ENCODE measurements around the gene FGF22.

Gene FGF22

DNA sequence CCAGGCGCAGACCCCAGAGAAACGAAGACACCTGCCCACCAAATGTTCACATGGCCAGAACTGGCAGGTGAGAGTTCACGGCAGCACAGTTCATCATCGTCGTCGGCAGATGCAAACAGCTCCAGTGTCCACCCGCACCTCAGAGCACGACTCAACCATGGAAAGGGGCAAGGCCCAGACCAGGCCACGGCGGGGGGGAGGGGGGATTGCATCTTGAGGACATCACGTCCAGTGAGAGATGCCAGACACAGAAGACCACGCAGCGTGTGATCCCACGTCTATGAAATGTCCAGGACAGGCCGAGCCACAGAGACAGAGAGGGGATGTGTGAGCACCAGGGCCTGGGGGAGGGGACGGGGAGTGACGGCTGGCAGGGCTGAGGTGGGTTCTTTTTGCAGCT is 16.0 kb downstream of the FGF22 start:
- no peak overlapping the region for H3K4me3 ChIP-seq

DNA sequence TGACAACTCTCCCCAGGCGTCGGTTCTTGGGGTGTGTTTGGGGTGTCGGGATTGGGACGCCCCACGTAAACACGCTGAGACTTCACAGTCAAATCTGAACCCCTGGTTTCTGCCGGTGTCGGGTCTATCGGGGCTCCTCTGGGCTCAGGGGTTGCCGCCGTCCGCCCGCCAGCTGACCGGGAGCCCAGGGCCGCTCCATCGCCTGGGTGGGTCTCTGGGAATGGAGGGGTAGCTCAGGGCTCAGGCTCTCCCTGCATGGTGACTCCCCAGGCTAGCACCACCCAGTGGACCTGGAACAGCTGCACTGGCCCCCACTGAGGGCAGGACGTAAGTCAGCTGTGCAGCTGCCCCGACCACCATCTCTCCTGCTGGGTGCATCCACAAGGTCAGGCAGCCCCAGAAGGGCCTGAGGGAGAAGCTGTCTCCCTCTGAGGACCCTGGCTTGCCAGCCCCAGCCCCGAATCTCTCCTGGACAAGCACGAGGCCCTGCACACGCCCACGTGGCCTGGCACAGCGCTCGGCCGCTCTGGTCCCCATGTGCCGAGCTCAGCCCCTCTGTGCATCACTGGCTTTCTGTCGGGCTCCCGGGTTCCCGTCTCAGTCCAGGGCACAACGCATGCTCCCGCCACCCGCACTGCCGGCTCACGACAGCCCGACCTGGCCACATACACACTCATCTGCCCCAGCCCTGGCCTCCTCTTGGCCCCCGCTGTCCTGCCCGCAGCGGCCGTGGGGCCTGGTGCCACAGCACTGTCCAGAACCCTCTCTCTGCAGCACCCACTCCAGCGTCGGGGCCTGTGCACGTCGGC is 17.3 kb downstream of the FGF22 start:
- no peak overlapping the region for H3K27ac ChIP-seq
- H3K9ac ChIP-seq (ENCODE audit: insufficient read length): no peak overlapping the region
- DNase-seq (ENCODE audit: low read depth, low spot score): no peak
- H3K4me3 ChIP-seq: no peak overlapping the region
- no peak for TF ChIP-seq POLR2AphosphoS5 (IDR thresholded peaks at IDR 0.05; ENCODE audit: borderline replicate concordance, low read depth, low read length)
- TF ChIP-seq FOXP2 (optimal IDR thresholded peaks at IDR 0.05; ENCODE audit: control extremely low read depth, extremely low read length, insufficient read depth): no peak
- TF ChIP-seq EZH2 (IDR thresholded peaks at IDR 0.05): no peak
- peaks cover 16% of the 10 kb centered on the region; the same call in 1 of the 2 replicates for H3K36me3 ChIP-seq (ENCODE audit: insufficient read depth, low read length)
- no peaks in the 10 kb centered on the region for H3K9me3 ChIP-seq (ENCODE audit: low read depth, low read length)

More for the DNA sequence above, 16.0 kb downstream of the FGF22 start:
- no peak for DNase-seq (ENCODE audit: low read depth, low spot score)
- Histone ChIP-seq H3K9ac (ENCODE audit: insufficient read length) (no peak overlapping the region), H3K36me3 (ENCODE audit: insufficient read depth, low read length) (peaks cover 20% of the 10 kb centered on the region; the same call in 1 of the 2 replicates), H3K27ac (no peak overlapping the region), H3K9me3 (ENCODE audit: low read depth, low read length) (no peaks in the 10 kb centered on the region)
- TF ChIP-seq EZH2 (IDR thresholded peaks at IDR 0.05): no peak
- no peak for TF ChIP-seq POLR2AphosphoS5 (IDR thresholded peaks at IDR 0.05; ENCODE audit: borderline replicate concordance, low read depth, low read length)
- no peak for TF ChIP-seq FOXP2 (optimal IDR thresholded peaks at IDR 0.05; ENCODE audit: control extremely low read depth, extremely low read length, insufficient read depth)

DNA sequence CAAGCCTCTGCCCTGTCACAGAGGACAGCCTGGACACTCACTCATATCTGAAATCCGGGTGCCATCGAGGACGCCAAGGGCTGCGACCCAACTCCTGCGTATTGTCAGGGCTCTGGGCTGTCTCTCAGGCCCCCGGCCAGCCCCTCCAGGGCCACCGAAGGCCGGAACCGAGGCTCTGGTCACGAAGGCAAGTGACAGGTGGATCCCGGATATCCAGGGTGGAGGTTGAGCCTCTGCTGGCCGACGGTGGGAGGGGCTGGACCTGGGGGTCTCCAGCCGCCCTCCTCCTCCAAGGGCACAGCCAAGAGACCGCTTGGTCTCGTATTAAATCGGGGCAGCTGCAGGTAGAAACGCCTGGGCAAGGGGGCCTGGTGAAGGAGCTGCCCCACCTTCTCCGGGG is 17.9 kb downstream of the FGF22 start:
- no peak for DNase-seq (ENCODE audit: low read depth, low spot score)
- H3K4me3 ChIP-seq: no peak overlapping the region
- no peak overlapping the region for H3K27ac ChIP-seq
- no peak overlapping the region for H3K9ac ChIP-seq (ENCODE audit: insufficient read length)
- H3K9me3 ChIP-seq (ENCODE audit: low read depth, low read length): no peaks in the 10 kb centered on the region
- H3K36me3 ChIP-seq (ENCODE audit: insufficient read depth, low read length): peaks cover 11% of the 10 kb centered on the region; the same call in 1 of the 2 replicates
- no peak for TF ChIP-seq POLR2AphosphoS5 (IDR thresholded peaks at IDR 0.05; ENCODE audit: borderline replicate concordance, low read depth, low read length)
- TF ChIP-seq EZH2 (IDR thresholded peaks at IDR 0.05): no peak
- no peak for TF ChIP-seq FOXP2 (optimal IDR thresholded peaks at IDR 0.05; ENCODE audit: control extremely low read depth, extremely low read length, insufficient read depth)

DNA sequence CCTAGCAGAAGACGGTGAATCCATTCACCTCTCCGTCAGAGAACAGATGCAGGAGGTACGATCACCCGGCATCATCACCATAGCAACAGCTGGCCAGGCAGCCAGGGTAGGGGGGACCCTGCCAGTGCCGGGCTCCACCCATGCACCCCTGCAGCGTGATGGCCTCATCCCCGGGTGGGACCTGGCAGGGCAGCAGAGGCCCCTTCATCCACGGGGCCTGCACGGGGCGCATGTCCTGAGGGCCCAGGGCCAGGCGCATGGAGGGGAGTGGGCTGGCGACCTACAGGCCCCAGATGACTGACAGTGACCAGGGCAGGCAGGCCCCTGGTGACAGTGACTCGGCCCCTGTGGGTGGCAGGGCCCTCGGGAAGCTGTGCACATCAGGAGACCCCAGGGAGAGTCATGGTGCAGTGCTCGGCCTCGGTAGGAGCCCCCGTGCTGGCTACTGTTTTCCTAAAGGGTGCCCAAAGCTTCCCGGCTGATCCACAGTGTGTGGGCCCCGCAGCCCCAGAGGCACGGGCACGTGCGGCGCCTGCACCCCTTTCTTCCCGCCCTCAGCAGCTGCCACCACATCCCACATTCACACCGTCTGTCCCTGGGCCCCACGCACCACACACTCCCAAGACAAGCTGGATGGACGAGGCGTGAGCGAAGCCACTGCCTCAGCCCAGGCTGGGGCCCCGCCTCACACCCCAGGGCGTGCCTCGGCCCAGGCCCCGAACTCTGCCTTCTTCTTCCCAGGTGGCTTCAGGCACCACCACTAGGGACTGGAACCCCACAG is 18.6 kb downstream of the FGF22 start:
- TF ChIP-seq EZH2 (IDR thresholded peaks at IDR 0.05) (no peak), FOXP2 (optimal IDR thresholded peaks at IDR 0.05; ENCODE audit: control extremely low read depth, extremely low read length, insufficient read depth) (no peak), POLR2AphosphoS5 (IDR thresholded peaks at IDR 0.05; ENCODE audit: borderline replicate concordance, low read depth, low read length) (no peak)
- no peaks in the 10 kb centered on the region for H3K9me3 ChIP-seq (ENCODE audit: low read depth, low read length)
- no peak for DNase-seq (ENCODE audit: low read depth, low spot score)
- H3K36me3 ChIP-seq (ENCODE audit: insufficient read depth, low read length): peaks cover 8% of the 10 kb centered on the region; the same call in 1 of the 2 replicates
- H3K4me3 ChIP-seq: no peak overlapping the region
- no peak overlapping the region for H3K9ac ChIP-seq (ENCODE audit: insufficient read length)
- no peak overlapping the region for H3K27ac ChIP-seq

DNA sequence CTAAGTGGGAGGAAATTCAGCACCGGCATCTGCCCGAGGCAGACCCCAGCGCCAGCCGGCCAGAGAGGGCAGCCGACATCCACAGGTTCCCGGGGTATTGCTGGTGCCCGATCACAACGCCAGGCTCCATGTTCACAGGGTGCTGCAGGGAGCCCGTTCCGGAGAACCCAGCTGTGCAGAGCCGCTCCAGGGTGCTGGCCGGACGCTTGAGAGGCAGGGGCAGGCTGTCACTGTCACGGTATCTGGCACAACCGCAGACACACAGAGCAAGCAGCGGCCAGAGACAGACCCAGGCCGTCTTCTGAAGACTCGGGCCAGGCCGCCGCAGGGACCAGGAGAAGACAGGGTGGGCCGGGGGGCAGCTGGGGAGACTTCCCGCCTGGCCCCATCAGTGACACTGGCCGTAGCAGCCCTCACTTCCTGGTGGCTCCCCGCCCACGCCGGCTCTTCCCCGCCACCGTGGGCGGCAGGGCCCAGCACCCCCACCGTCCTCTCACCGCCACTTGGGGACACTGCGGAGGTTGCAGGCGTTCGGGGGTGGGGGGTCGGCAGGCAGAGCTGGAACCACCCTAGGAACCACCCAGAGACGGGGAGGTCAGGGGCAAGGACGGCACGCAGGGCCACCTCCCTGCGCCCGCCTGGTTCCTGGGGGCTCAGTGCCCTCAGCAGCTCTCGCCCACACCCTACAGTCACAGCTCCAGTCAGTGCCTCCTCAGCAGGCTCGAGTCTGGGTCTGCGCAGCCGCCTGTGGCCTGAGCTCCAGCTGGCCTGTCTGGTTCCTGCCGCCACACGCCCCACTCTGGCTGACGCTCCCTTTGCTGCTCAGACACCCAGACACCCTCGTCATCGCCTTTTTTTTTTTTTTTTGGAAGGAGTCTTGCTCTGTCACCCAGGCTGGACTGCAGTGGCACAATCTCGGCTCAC is 19.5 kb downstream of the FGF22 start:
- Histone ChIP-seq H3K27ac (no peak overlapping the region), H3K9me3 (ENCODE audit: low read depth, low read length) (no peaks in the 10 kb centered on the region), H3K9ac (ENCODE audit: insufficient read length) (no peak overlapping the region), H3K36me3 (ENCODE audit: insufficient read depth, low read length) (no peaks in the 10 kb centered on the region; the same call in 1 of the 2 replicates), H3K4me3 (no peak overlapping the region)
- DNase-seq (ENCODE audit: low read depth, low spot score): no peak
- TF ChIP-seq EZH2 (IDR thresholded peaks at IDR 0.05) (no peak), POLR2AphosphoS5 (IDR thresholded peaks at IDR 0.05; ENCODE audit: borderline replicate concordance, low read depth, low read length) (no peak), FOXP2 (optimal IDR thresholded peaks at IDR 0.05; ENCODE audit: control extremely low read depth, extremely low read length, insufficient read depth) (no peak)

DNA sequence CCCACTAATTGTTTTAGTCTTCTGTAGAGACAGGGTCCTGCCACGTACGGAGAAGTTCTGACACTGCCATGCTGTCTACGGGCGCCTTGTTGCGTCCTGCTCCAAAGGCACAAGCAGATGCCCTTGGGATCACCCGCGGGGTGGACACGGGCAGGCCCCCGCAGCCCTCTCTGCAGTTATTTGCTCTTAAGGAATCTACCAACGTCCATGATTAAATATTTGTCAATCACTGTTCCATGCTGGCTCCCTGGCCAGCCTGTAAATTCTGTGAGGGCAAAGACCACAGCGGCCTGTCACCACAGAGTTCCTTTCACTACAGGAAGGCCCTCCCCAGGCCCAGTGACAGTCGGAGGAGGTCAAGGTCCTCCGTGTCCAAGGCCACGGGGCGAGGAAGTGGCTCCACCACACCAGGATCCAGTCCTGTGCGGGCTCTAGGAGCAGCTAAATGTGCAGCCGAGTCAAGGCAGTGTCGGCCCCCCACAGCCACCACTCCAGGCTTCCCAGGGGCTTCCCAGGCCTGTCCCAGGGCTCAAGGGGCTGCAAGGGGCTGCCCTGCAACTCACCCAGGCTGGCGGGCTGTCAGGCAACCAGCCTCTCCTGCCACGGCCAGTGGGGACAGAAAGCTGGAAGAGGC is 21.2 kb downstream of the FGF22 start:
- H3K9ac ChIP-seq (ENCODE audit: insufficient read length): peak overlapping the region; percentile 98
- H3K36me3 ChIP-seq (ENCODE audit: insufficient read depth, low read length): no peaks in the 10 kb centered on the region; the same call in 1 of the 2 replicates
- peak overlapping the region; percentile 93 for H3K4me3 ChIP-seq
- peak overlapping the region; percentile 53; the same call in 1 of the 2 replicates for H3K27ac ChIP-seq
- DNase-seq (ENCODE audit: low read depth, low spot score): no peak
- H3K9me3 ChIP-seq (ENCODE audit: low read depth, low read length): no peaks in the 10 kb centered on the region
- TF ChIP-seq POLR2AphosphoS5 (IDR thresholded peaks at IDR 0.05; ENCODE audit: borderline replicate concordance, low read depth, low read length) (no peak), FOXP2 (optimal IDR thresholded peaks at IDR 0.05; ENCODE audit: control extremely low read depth, extremely low read length, insufficient read depth) (no peak), EZH2 (IDR thresholded peaks at IDR 0.05) (no peak)

DNA sequence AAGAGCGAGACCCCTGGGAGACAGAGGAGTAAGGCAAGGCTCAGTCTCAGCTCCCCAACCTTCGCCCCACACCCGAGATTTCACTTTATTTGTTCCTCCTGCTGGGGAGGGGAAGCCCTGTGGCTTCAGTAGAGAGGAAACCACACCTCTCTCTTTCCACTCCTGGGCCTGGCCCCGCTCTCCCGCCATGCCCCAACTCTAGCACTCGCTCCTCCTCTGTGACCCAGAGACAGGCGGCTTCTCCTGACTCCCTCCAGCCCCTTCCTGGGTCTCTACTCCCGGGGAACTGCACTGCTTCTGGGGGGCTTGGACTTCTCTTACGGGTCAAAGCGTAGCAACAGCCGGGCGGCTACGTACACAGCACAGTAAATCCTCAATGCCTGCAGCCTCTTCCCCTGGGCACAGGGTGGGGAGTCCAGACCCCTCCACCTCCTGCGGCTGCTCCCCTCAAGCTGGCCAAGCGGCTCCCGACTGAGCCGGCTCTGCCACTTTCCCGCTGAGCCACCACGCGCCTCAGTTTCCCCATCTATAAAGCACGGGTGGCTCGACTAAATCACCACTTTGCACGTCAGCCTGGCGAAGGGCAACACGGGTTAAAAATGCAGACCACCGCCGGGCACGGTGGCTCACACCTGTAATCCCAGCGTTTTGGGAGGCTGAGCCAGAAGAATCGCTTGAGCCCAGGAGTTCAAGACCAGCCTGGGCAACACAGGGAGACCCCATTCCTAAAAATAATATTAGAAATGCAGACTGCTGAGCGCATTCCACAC is 21.9 kb downstream of the FGF22 start:
- no peaks in the 10 kb centered on the region; the same call in 1 of the 2 replicates for H3K36me3 ChIP-seq (ENCODE audit: insufficient read depth, low read length)
- DNase-seq (ENCODE audit: low read depth, low spot score): no peak
- peak overlapping the region; percentile 93 for H3K4me3 ChIP-seq
- H3K9me3 ChIP-seq (ENCODE audit: low read depth, low read length): no peaks in the 10 kb centered on the region
- TF ChIP-seq POLR2AphosphoS5 (IDR thresholded peaks at IDR 0.05; ENCODE audit: borderline replicate concordance, low read depth, low read length): no peak
- TF ChIP-seq EZH2 (IDR thresholded peaks at IDR 0.05): no peak
- TF ChIP-seq FOXP2 (optimal IDR thresholded peaks at IDR 0.05; ENCODE audit: control extremely low read depth, extremely low read length, insufficient read depth): no peak
- H3K9ac ChIP-seq (ENCODE audit: insufficient read length): peak overlapping the region; percentile 98
- H3K27ac ChIP-seq: peak overlapping the region; percentile 81; the same call in 1 of the 2 replicates

All from SK-N-MC (cell line).